H1 (cell line): ENCODE data around the gene ABCA1. TPM values are rescaled to one million over a fixed set of nuclear protein-coding genes. Genes with fewer than 3 reads are reported as not detected.

Experiments
- BCL11A ChIP-seq, 2 experiments: IDR thresholded peaks; one replicate each; pipeline ENCODE4 v1.6.1; 2011; ENCODE audit warnings: low read depth in 2 of 2, low read length in 2 of 2, mild to moderate bottlenecking in 2 of 2
- CREB1 ChIP-seq: IDR thresholded peaks from 2 replicates; pipeline ENCODE4 v1.6.1; 2012; ENCODE audit warnings: inconsistent platforms
- CTCF ChIP-seq, 3 experiments: IDR thresholded peaks; 1 replicate in 2 of 3; 2 replicates in 1 of 3; pipeline versions ENCODE4 v1.5.1 to v1.6.1; 2011; ENCODE audit warnings: low read length in 3 of 3, mild to moderate bottlenecking in 3 of 3, inconsistent platforms in 2 of 3, low read depth in 1 of 3, moderate library complexity in 1 of 3; ENCODE audit not compliant: insufficient read depth in 1 of 3; ENCODE audit errors: control extremely low read depth in 1 of 3
- EGR1 ChIP-seq: IDR thresholded peaks from 2 replicates; pipeline ENCODE4 v1.6.1; 2011; ENCODE audit warnings: low read depth, low read length, borderline replicate concordance
- FOSL1 ChIP-seq: IDR thresholded peaks from 2 replicates; pipeline ENCODE4 v1.6.1; 2011; ENCODE audit warnings: mild to moderate bottlenecking, low read depth, low read length, moderate library complexity; ENCODE audit not compliant: insufficient read depth
- NANOG ChIP-seq: IDR thresholded peaks from 2 replicates; pipeline ENCODE4 v1.6.1; 2011; ENCODE audit warnings: low read length, low read depth, mild to moderate bottlenecking, inconsistent platforms; ENCODE audit not compliant: insufficient read depth, poor library complexity, severe bottlenecking
- RXRA ChIP-seq: IDR thresholded peaks from 2 replicates; pipeline ENCODE4 v1.6.1; 2011; ENCODE audit warnings: low read depth, mild to moderate bottlenecking, low read length, moderate library complexity; ENCODE audit not compliant: insufficient read depth
- SP4 ChIP-seq: IDR thresholded peaks from 2 replicates; pipeline ENCODE4 v1.6.1; 2012; ENCODE audit warnings: low read length, inconsistent platforms
- TAF7 ChIP-seq: optimal IDR thresholded peaks from 2 replicates; pipeline ENCODE3; 2011; ENCODE audit warnings: low read depth, mild to moderate bottlenecking, inconsistent platforms, low read length, moderate library complexity, borderline replicate concordance
- YY1 ChIP-seq: IDR thresholded peaks from 2 replicates; pipeline ENCODE4 v1.6.1; 2011; ENCODE audit warnings: low read depth, mild to moderate bottlenecking, low read length
- polyA plus RNA-seq, 7 experiments: library from polyadenylated mRNA; depleted of rRNA in 3 of 7; stranded (reverse) in 5 of 7; unstranded in 2 of 7; fragments of >200 nt in 5 of 7; fragments of 200-250 nt in 2 of 7; gene quantifications; 1 replicate in 5 of 7; 2 replicates in 1 of 7; 4 replicates in 1 of 7; pipeline versions ENCODE4 v1.2.1 to v1.2.3, GENCODE V29; 2011 to 2013; ENCODE audit warnings: missing spikeins in 2 of 7, mixed read lengths in 2 of 7
- total RNA-seq: library from RNA; stranded (reverse); fragmentation: NEBNext Ultra II Directional; extraction: Animal tissue kit (Norgen Biotek cat#: 25700); gene quantifications from 2 replicates; pipeline ENCODE4 v1.2.1, GENCODE V29; 2021

Gene ABCA1
- total and polyA plus RNA-seq, 2 of the 8 experiments (the other 6 are each of a cell fraction or from before 2014, with no cell fraction given), result 6.9 to 7.8 TPM

GRCh38 chr9:104774831-104775573 is 153.0 kb downstream of the ABCA1 start (continued):
- TF ChIP-seq TAF7, result no peak
- no peak for TF ChIP-seq YY1
- no peak for TF ChIP-seq BCL11A (IDR thresholded peaks at IDR 0.05; ENCODE audit: low read depth in 2 of 2, low read length in 2 of 2)
- TF ChIP-seq FOSL1, result no peak
- TF ChIP-seq CTCF (IDR thresholded peaks at IDR 0.05; ENCODE audit: control extremely low read depth in 1 of 3, insufficient read depth in 1 of 3, low read depth in 1 of 3, low read length in 3 of 3), result no peak
- no peak for TF ChIP-seq EGR1
- no peak for TF ChIP-seq CREB1
- TF ChIP-seq NANOG, result no peak
- TF ChIP-seq SP4, result no peak
- no peak for TF ChIP-seq RXRA
